ENCODE results near the gene KBTBD3.
"Not testable (repeated sequence)": the region's sequence is repeated elsewhere in the genome, so short reads cannot be mapped to it uniquely, and the experiment has no call there.

KBTBD3 gene

DNA sequence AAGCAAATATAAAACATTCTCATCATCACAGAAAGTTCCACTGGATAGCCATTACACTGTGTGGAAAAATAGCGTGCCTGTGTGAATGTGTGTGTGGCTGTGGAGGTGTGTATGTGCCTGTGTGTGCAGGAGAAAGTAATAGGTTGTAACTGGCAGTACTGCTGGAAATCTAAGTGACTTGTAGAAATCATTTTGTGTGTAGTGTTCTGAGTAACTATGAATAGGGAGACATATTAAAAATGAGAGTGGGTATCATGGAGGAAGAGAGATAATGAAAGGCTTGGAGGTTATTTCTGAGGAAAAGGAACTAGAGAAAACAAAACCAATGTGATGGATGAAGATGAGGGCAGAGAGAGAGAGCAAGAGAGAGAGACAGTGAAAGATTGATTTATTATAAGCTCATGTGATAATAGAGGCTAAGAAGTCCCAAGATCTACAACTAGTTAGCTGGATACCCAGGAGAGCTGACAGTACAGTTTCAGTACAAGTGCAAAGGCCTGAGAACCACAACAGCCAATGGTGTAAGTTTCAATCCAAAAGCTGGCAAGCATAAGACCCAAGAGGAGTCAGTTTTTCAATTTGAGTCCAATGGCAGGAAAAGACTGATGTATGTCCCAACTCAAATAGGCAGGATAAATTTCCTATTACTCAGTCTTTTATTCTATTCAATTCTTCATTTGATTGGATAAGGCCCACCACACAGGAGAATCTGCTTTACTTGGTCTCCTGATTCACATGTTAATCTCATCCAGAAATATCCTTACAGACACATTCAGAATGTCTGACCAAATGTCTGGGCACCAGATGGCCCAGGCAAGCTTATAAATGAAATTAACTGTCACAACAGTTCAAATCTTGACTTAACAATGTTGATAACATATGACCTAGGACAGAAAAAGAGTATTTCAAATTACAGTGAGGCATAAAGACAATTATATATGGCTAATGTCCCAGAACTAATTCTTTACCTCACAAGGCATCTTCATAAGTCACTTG, 14.9 kb downstream of the KBTBD3 start:
- DNase-seq = no peak

DNA sequence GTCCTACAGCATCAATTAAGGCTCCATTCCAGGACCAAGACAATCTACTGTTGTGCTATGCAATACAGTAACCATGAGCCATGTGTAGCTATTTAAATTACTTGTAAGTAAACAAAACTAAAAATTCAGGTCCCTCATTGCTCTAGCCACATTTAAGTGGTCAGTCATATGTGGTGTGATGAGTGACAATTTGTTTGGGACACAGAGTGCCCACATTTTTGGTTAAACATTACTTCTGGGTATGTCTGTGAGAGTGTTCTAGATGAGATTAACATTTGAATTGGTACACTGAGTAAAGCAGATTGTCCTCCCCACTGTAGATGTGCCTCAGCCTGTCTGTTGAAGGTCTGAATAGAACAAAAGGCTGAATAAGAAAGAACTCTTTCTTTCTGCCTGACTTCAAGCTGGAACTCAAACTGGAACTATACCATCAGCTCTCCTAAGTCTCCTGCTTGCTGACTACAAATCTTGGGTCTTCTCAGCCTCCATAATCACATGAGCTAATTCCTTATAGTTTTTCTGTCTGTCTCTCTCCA, 15.8 kb downstream of the KBTBD3 start:
- no peak for DNase-seq

DNA sequence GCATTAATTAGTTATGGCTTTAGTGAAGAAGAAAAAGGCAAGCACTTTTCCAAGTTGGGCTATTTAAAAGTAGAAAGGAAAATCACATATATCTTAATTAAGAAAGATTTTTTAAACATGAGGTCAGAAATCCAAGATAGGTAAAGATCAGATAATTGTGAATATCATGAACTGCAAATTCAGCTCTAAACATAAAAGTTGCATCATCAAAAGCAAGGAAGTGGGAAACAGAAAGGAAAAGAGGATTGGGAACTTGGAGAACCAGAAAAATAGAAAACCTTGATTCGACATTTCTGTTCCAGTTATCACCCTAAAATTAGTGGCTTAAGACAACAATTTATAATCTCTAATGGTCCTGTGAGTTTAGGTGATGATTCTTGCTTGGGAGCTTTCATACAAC, 17.5 kb downstream of the KBTBD3 start:
- DNase-seq = no peak

- not testable (repeated sequence) for DNase-seq
Observed at GRCh38 chr11:106058377-106058776, 18.8 kb downstream of the KBTBD3 start.

DNA sequence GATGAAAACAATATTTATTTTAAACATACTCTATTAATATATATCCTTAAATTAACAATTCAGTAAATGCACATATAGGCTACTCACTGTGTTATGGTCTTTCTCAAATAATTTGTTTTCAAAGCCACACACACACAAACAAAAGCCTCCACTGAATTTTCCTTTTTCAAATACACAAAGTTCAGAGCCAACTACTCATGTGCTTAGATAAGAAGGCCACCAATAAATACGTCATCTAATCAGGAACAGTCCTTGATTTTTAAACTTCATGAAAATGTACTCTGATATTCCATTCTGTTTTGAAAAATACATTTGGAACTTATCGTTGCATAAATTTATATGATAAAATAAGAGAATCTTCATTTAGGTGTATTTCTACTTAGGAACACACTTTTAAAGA, 26.0 kb downstream of the KBTBD3 start:
- DNase-seq = no peak

GRCh38 chr11:106049727-106050476, 27.2 kb downstream of the KBTBD3 start:
- DNase-seq = no peak

DNA sequence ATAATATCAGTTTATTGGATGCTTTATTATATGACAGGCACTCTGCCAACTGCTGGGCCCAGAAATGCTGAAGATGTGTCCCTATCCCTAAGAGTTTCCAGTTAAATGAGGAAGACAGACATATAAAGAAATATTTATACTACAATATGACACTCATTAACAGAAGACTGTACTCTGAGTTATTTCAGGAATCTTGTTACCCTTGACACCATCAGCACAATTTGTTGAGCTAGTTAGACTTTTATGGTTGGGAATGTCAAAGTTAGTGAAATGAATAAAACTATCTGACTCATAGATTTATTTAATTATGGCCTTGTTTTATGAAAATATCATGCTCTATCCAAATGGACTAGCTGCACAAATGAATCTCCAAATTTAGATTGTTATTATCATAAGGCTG, 29.5 kb downstream of the KBTBD3 start:
- no peak for DNase-seq

- DNase-seq = no peak
Observed at GRCh38 chr11:106043540-106043939, 33.6 kb downstream of the KBTBD3 start.

DNA sequence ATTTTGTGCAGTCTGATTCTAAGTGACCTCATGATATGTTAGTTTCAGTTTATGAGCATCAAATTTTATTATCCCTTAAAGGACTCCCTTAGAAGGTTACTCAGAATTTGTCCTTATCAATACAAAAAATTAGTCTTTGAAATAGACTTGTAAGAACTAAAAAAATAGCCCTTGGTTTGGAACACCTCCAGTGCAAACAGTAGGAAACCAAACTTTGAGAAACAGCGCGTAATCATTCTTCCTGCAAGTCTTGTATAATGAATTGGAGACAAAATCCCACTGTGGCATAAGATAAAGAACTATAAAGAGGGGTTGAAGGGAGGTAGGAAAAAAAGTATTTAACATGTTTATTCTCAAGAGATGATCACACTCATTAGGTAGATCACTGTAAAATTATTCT, 44.3 kb downstream of the KBTBD3 start:
- no peak for DNase-seq

DNA sequence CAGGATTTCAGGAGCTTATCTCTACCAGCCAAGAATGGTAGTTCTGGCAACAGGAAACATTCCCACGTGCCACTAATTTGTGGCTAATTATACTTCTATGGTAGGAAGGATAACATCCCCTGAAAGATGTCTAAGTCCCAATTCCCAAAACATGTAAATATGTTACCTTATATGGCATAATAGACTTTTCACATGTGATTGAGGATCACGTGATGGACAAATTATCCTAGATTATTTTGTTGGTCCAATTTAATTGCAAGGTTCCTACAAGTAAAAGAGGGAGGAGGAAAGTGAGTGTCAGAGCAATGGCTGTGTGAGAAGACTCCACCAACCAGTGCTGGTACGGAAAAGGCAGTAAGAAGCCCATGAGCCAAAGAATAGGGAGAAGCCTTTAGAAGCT, 45.2 kb downstream of the KBTBD3 start:
- no peak for DNase-seq

DNA sequence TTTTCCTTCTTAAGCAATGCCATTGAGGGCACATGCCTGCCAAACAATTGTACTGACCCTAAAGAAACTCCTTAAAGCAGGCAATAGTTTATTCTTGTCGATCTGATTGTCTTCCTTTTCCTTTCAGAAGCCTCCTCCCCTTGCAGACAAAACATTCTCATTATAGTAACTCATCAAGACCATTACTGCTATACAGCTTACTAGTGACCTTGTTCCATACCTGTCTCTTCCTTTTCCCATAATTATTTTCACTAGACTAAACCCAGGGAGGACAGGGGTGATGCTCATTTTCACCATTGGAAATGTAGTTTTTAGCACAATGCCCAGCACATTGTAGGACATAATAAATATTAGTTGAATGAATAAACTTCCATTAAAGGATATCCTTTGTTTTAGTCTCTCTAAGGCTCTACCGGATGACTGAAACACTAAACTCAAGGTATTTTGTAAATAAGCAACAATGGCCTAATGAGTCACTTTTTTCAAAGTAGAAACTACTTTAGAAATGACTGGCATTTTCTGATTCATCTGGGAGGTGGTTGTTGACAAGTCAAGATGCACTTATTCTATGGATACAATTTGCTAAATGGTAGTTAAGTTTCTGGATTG, 45.8 kb downstream of the KBTBD3 start:
- DNase-seq = no peak

- no peak for DNase-seq
Observed at GRCh38 chr11:106030609-106031008, 46.5 kb downstream of the KBTBD3 start.

GRCh38 chr11:106022795-106023275, 54.3 kb downstream of the KBTBD3 start:
- DNase-seq = no peak

- peak; percentile 95 to 99 for DNase-seq
Observed at GRCh38 chr11:106021967-106022794, 55.0 kb downstream of the KBTBD3 start, which contains the start of gene MSANTD4. MSANTD4 (minus strand) TSS chr11:106022240; CDS start chr11:106010917, 11,323 bp downstream.

GRCh38 chr11:106021181-106021966, 55.8 kb downstream of the KBTBD3 start:
- no peak for DNase-seq

DNA sequence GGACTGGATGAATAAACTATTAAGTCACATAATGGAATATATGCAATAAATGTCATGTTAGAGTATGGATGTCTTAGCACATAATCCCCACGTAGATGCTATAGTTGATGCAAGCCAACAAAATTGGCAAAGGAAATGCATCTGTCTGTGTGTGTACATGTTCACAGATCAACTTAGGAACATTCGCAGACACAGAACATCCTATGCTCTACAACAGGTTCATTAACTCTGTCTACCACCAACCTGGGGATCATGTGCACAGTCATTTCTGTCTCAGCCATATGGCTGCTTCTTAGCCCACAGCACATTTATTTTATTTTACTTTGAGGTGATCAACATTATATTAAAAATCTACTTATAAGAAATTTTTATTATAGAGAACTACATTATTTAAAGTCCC, 60.1 kb downstream of the KBTBD3 start:
- no peak for DNase-seq

DNA sequence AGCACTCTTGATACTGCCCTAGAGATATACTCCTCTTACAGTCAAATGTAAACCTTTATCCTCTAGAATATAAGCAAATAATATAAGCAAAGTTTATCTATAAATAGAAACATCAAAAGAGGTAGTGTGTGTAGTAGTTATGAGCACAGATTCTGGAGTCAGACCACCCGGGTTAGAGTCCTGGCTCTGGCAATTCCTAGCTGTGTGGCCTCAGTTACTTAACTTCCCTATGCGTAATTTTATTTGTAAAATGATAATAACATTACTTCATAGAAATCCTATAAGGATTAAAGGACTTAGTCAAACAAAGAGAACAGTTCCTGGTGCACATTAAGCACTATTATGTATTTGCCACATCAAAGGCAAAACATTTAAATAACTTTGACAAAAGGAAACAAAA, 62.1 kb downstream of the KBTBD3 start:
- no peak for DNase-seq

DNA sequence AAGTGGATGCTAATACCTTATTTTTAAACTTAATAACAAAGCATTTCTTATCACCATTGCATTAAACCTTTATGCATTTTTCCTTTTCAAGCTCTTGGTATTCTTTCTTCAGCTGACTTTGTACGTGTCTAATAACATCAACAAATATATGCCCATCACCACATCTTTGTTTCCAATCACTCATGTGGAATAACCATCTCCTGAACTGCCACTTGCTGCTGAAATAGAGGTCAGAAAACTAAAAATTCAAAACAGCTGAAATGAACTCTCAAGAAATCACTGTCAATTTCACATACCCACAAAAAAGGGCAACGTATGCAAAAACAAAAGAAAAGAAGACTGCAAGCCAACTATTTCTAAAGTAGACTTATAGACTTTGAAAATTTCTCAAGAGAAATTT, 62.5 kb downstream of the KBTBD3 start:
- no peak for DNase-seq

DNA sequence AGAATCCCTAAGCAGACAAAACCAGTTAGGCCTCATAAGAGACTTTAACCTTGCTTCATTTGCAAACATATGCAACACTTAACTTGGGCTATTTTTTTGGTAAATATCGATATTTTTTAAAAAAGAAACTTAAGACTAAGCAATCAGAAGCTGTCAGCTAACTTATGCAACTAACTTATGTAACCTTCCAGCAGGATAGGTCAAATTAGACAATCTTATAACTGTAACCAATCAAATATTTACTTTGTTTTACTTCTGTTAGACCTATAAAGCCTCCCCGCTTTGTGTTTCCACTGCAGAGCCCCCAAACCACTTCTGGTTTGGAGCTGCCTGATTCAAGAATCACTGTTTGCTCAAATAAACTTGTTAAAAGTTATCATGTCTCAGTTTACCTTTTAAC, 63.1 kb downstream of the KBTBD3 start:
- no peak for DNase-seq

- DNase-seq = peak in 1 of 2 experiments; percentile 39
Observed at GRCh38 chr11:106012744-106013143, 64.4 kb downstream of the KBTBD3 start.

DNA sequence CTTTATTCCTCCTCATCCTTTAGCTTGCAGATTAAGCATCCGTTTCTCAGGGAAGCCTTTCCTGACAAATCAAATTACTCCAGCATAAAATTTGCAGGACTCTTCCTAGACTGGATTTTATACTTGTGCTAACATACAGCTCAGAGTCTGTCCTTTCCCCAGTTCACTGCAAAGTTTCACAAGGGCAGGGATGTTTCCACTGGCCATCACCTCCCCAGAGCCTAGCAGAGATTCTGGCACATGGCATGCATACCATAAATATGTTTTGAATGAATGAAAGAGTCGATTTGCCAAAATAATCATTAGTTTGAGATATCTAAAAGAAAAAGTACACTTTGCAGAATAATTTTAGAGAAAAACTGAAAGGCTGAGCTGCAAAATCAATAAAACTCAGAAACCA, 65.7 kb downstream of the KBTBD3 start:
- DNase-seq = no peak

All from cerebellar nuclear complex (tissue), 1 donor.